Effector memory CD4-positive, alpha-beta T cell (primary cell): ENCODE measurements around the gene TTBK2.
"Not testable (repeated sequence)": the region's sequence is repeated elsewhere in the genome, so short reads cannot be mapped to it uniquely, and the experiment has no call there.

Experiments used
- DNase-seq, 3 donors: peaks; one replicate each; pipeline ENCODE4 v3.0.0-alpha.2; 2020
- H3K27ac ChIP-seq: 2 replicates; pipeline ENCODE4 v1.7.0; 2013; ENCODE audit warnings: mild to moderate bottlenecking, low read length, moderate library complexity; ENCODE audit not compliant: insufficient read depth, poor library complexity, severe bottlenecking
- H3K27me3 ChIP-seq: replicated peaks from 2 replicates; pipeline ENCODE4 v1.7.0; 2013; ENCODE audit warnings: mild to moderate bottlenecking, low read length; ENCODE audit not compliant: insufficient read depth, control insufficient read depth, poor library complexity, severe bottlenecking
- H3K36me3 ChIP-seq: 2 replicates; pipeline ENCODE4 v1.7.0; 2013; ENCODE audit warnings: mild to moderate bottlenecking, low read length, moderate library complexity; ENCODE audit not compliant: control insufficient read depth, insufficient read depth
- H3K4me1 ChIP-seq: 2 replicates; pipeline ENCODE4 v1.7.0; 2013; ENCODE audit warnings: low read length, mild to moderate bottlenecking; ENCODE audit not compliant: control insufficient read depth, insufficient read depth, poor library complexity, severe bottlenecking
- H3K4me3 ChIP-seq: 2 replicates; pipeline ENCODE4 v1.7.0; 2013; ENCODE audit warnings: low read length, low read depth, mild to moderate bottlenecking; ENCODE audit not compliant: insufficient read depth, poor library complexity, severe bottlenecking
- H3K9me3 ChIP-seq: 2 replicates; pipeline ENCODE4 v1.7.0; 2013; ENCODE audit warnings: mild to moderate bottlenecking, low read length, moderate library complexity; ENCODE audit not compliant: control insufficient read depth
- total RNA-seq, 3 donors: gene quantifications; one replicate each; lab custom pipeline; 2026; lab: John Stamatoyannopoulos, UW

The TTBK2 gene
- 56.9 to 69.0 (median 65.4) reads per million in 3 donors for total RNA-seq

DNA sequence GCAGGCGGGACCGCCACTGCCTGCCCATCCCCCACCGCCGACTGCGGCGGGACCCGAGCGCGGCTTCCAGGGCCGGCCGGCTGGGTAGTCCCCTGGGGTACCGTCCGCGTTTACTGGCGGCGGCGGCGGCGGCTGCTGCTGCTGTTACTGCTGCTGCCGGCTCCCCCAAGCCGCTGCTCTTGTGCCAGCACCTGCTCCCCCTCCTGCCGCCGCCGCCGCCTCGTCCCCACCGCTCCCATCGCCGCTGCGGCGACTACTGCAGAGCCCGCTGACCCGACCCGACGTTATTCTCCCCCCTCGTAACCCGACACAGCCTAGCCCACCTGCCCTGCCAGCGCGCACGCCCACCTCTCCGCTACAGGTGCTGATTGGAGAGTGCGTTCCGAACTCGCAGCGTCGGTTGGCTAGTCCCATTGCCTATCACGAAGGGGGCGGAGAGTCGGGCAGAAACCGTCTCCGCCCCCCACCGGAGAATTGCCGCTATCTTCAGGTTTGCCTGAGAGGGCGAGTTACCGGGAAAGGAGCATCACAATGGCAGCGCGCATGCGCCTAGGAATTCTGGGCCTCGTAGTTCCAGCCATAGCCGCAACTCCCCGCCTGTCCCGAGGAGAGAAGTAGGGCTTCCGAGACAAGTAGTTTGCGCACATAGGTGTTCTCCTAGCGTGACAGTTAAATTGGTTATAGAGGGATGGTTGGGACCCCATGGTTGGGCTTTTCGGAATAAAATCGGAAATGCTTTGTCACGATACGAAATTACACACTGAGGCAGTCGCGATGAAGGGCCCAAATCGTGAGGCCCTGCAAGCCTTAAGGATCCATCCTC, at the start of gene TTBK2:
Gene TTBK2 (minus strand): TSS at position 260 of the 823 bp plus-strand sequence. CDS start 42,161 bp downstream, outside the sequence.
- no peaks in the 10 kb centered on the region for H3K36me3 ChIP-seq
- DNase-seq: peak; percentile 95 to 97 (median 97)
- peak within 1 kb of the TSS; percentile 93 for H3K4me3 ChIP-seq
- H3K27me3 ChIP-seq: no peaks in the 10 kb centered on the region
- no peaks in the 10 kb centered on the region for H3K9me3 ChIP-seq
- H3K4me1 ChIP-seq: peaks cover 10% of the 10 kb centered on the region
- H3K27ac ChIP-seq: peak within 1 kb of the TSS; percentile 69

DNA sequence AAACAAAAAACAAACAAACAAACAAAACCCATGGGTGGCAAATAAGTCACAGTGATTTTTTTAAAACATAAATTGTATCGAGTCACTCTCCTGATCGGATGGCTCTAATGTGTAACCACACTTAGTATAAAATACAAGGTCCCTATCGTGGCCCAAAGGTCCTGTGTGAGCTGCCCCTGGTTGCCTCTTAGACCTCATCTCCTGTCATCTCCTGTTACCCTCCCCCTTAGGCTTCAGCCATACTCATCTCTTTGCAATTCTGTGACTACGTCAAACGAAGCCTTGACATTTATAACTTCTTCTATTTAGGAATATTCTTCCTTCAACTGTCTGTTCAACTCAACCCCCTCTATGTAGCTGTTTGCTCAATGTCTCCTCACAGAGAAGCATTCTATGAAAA, 43.9 kb upstream of the TTBK2 start:
- no peaks in the 10 kb centered on the region for H3K4me1 ChIP-seq

DNA sequence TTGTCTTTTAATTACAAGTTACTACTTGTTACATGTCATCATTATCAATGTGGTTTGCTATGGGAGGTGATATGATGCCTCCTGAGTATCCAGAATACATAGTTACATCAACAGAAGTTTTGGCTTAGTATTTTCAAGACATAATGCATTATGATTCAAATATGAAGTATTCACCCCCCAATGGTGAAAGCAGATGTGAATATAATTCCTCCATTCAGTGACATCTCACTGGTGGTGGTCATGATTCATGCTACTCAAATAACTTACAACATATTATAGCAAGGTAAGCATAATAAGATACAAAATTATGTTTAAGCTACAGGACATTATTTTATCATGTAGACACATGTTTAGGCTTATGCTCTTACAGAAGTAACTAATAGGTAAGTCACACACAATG, 34.9 kb upstream of the TTBK2 start:
- Histone ChIP-seq H3K27me3 (no peaks in the 10 kb centered on the region), H3K9me3 (no peaks in the 10 kb centered on the region), H3K36me3 (peaks cover 61% of the 10 kb centered on the region), H3K4me3 (no peak overlapping the region), H3K27ac (no peak overlapping the region), H3K4me1 (no peaks in the 10 kb centered on the region)
- no peak for DNase-seq

More for the DNA sequence above, 43.9 kb upstream of the TTBK2 start:
- H3K27me3 ChIP-seq: no peaks in the 10 kb centered on the region
- no peak overlapping the region for H3K27ac ChIP-seq
- H3K9me3 ChIP-seq: no peaks in the 10 kb centered on the region
- DNase-seq: no peak
- peaks cover 41% of the 10 kb centered on the region for H3K36me3 ChIP-seq
- no peak overlapping the region for H3K4me3 ChIP-seq

DNA sequence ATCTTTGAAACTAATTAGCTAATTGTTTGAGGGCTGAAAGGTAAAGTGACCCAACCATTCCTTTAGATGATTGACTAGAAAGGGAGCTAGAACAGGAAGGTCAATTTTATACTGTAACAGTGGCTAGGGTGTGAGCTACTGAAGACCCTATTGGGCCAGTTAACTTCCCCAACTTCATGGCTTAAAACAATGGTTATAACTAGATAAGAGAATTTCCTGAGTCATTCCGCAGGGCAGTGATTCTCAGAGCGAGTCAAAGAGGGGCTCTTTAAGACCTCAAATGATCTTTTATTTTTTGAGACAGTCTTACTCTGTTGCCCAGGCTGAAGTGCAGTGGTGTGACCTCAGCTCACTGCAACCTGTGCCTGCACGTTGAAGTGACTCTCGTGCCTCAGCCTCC, 33.7 kb upstream of the TTBK2 start:
- no peaks in the 10 kb centered on the region for H3K9me3 ChIP-seq
- no peak overlapping the region for H3K4me3 ChIP-seq
- H3K27ac ChIP-seq: no peak overlapping the region
- H3K4me1 ChIP-seq: no peaks in the 10 kb centered on the region
- H3K27me3 ChIP-seq: no peaks in the 10 kb centered on the region
- DNase-seq: no peak
- H3K36me3 ChIP-seq: peaks cover 63% of the 10 kb centered on the region

DNA sequence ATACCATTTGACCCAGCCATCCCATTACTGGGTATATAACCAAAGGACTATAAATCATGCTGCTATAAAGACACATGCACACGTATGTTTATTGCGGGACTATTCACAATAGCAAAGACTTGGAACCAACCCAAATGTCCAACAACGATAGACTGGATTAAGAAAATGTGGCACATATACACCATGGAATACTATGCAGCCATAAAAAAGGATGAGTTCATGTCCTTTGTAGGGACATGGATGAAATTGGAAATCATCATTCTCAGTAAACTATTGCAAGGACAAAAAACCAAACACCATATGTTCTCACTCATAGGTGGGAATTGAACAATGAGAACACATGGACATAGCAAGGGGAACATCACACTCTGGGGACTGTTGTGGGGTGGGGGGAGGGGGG, 28.3 kb upstream of the TTBK2 start:
- H3K36me3 ChIP-seq: peaks cover 54% of the 10 kb centered on the region
- not testable (repeated sequence) for H3K27ac ChIP-seq

DNA sequence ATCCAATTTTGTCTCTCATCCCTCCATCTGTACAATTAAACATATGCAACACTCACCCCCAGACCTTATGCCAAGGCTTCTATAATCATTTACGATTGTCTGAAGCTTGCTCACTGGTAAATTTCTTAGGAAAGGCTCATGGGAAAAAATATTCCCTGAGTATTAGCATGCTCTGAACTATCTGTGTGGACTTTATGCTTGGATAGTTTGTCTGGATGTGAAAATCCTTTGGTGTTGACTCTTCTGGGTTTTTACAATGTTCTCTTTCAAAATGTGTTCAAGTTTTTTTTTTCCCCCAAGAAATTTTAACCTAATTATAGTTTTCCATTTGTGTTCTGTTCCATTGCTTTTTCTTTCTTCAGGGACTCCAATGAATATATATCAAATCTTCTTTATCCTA, 19.9 kb upstream of the TTBK2 start:
- DNase-seq: no peak
- H3K9me3 ChIP-seq: no peaks in the 10 kb centered on the region
- H3K4me3 ChIP-seq: no peak overlapping the region
- H3K27ac ChIP-seq: no peak overlapping the region
- H3K36me3 ChIP-seq: peaks cover 16% of the 10 kb centered on the region
- no peaks in the 10 kb centered on the region for H3K4me1 ChIP-seq
- H3K27me3 ChIP-seq: no peaks in the 10 kb centered on the region

More for the DNA sequence above, 28.3 kb upstream of the TTBK2 start:
- H3K27me3 ChIP-seq, H3K4me1 ChIP-seq, H3K4me3 ChIP-seq, DNase-seq, H3K9me3 ChIP-seq: not testable (repeated sequence)

DNA sequence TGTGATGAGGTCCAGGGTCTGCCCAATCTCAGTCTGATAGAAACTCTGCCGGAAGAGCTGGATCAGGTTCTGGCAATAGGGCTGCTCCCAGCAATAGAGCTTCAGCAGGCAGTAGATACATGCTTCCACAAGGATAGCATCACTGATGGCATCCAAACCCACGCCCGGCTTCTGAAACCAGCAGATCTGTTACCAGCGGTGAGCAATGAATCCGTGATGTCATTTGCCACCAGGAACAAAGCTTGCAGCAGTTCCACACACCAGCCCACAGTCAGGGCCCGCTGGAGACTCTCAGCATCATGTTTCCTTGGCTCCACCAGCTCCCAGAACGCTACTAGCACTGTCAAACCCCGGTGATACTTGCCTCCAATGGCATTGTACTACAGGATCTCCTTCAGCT, 19.3 kb upstream of the TTBK2 start:
- DNase-seq: no peak
- H3K27me3 ChIP-seq: no peaks in the 10 kb centered on the region
- no peak overlapping the region for H3K27ac ChIP-seq
- H3K36me3 ChIP-seq: peaks cover 10% of the 10 kb centered on the region
- no peak overlapping the region for H3K4me3 ChIP-seq
- no peaks in the 10 kb centered on the region for H3K4me1 ChIP-seq
- H3K9me3 ChIP-seq: no peaks in the 10 kb centered on the region

DNA sequence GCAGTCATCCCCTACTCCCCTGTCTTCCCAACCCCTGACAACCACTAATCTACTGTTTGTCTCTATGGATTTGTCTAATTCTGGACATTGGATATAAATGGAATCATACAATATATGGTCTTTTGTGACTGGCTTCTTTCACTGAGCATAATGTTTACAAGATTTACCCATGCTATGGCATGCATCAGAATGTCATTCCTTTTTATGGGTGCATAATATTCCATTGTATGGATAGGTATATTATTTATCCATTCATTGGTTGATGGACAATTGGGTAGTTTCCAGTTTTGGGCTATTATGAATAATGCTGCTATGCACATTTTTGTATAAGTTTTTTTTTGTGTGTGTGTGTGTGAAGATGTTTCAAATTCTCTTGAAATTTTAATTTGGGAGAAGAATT, 16.6 kb upstream of the TTBK2 start:
- Histone ChIP-seq H3K4me3 (no peak overlapping the region), H3K4me1 (no peaks in the 10 kb centered on the region), H3K27me3 (no peaks in the 10 kb centered on the region), H3K9me3 (no peaks in the 10 kb centered on the region), H3K36me3 (no peaks in the 10 kb centered on the region), H3K27ac (no peak overlapping the region)
- no peak for DNase-seq

DNA sequence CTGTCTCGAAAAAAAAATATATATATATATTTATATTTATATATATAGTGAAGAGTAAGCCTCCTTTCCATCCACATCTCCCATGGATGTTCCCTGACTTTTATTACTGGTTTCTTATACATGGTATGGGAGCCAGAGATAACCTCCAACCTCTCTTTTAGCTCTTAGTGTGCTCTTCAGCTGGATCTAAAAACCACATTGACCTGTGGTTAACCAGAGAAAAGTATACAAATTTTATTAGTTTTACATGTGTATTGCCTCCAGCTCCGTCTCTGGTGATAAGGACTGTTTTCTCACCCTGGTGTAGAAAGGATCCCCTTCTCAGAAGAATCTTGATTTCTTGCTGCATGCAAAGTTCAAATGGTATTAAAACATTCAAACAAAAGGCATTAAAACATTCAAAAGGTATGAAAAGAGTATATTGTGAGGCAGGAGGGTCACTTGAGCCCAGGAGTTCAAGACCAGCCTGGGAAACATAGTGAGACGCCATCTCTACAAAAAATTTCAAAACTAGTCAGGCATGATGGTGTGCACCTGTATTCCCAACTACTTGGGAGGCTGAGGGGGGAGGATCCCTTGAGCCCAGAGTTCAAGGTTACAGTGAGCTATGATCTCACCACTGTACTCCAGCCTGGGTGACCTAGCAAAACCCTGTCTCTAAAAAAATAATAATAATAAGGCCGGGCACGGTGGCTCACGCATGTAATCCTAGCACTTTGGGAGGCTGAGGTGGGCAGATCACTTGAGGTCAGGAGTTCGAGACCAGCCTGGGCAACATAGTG, 13.5 kb upstream of the TTBK2 start:
- H3K4me1 ChIP-seq: no peaks in the 10 kb centered on the region
- no peaks in the 10 kb centered on the region for H3K36me3 ChIP-seq
- no peaks in the 10 kb centered on the region for H3K9me3 ChIP-seq
- H3K27ac ChIP-seq: no peak overlapping the region
- no peak for DNase-seq
- H3K27me3 ChIP-seq: no peaks in the 10 kb centered on the region
- no peak overlapping the region for H3K4me3 ChIP-seq
